Measurements from ENCODE around the gene ITGAV.

DNA sequence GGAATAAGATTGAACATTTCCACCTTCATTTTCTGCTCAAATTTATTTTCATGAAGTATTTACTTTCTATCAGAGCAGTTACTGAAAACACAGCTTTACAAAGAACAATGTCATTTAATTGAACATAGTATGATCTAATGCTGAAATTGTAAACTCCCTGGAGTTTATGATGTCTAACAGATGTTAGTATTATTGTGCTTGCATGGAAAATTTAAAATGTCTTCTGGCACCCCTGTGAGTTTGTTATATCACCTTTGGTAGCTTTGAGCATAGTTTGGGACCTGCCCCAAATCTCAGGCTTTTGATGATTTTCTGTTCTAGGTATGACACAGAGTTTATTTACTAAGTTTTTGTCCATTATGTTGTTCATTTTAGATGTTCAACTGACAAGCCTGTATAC is 132.1 kb downstream of the ITGAV start:
- TF ChIP-seq CTCF (IDR thresholded peaks at IDR 0.05), result no peak
- no peak for TF ChIP-seq POLR2A (IDR thresholded peaks at IDR 0.05)
